ENCODE measurements around the gene MAP1LC3B2.

GRCh38 chr12:116578051-116578450 is 18.9 kb downstream of the MAP1LC3B2 start:
- TF ChIP-seq, protein P1, sequence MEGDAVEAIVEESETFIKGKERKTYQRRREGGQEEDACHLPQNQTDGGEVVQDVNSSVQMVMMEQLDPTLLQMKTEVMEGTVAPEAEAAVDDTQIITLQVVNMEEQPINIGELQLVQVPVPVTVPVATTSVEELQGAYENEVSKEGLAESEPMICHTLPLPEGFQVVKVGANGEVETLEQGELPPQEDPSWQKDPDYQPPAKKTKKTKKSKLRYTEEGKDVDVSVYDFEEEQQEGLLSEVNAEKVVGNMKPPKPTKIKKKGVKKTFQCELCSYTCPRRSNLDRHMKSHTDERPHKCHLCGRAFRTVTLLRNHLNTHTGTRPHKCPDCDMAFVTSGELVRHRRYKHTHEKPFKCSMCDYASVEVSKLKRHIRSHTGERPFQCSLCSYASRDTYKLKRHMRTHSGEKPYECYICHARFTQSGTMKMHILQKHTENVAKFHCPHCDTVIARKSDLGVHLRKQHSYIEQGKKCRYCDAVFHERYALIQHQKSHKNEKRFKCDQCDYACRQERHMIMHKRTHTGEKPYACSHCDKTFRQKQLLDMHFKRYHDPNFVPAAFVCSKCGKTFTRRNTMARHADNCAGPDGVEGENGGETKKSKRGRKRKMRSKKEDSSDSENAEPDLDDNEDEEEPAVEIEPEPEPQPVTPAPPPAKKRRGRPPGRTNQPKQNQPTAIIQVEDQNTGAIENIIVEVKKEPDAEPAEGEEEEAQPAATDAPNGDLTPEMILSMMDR (IDR thresholded peaks at IDR 0.05): no peak
- TF ChIP-seq POLR2A (IDR thresholded peaks at IDR 0.05): no peak
